NCI-H345 (cell line): ENCODE measurements around the gene CTNND2.
"Not testable (repeated sequence)": the region's sequence is repeated elsewhere in the genome, so short reads cannot be mapped to it uniquely, and the experiment has no call there.

ENCODE experiments used
- DNase-seq: peaks from one replicate; lab custom pipeline; 2025; lab: John Stamatoyannopoulos, UW

CTNND2 gene

DNA sequence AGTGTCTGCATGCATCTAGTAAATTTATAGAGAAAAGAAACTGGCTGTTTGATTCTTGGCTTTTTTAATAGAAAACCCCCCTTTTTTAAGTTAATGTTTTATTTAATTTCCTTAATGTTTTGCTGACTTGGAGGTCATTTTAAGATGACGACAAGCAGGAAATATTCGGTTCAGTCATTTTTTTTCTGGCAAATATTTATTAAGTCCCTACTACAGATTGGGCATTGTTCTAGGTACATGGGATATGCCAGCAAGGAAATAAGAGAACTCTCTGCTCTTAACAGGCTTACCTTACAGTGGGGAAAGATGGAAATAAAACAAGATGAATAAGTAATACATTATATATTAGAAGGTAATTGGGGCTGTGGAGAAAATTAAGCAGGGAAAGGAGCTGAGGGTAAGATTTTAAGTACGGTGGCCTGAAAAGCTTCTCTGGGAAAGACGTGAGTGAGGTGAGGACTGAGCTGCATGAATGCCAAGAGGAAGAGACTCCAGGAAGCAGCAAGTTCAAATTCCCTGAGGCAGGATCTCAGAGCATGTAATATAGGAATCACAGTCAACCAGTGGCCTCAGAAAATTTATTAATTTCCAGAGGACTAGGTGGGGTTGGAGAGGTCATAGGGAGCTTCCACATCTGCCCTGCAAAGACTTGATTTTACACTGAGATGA lies 827.2 kb downstream of the CTNND2 start:
- DNase-seq: no peak

- DNase-seq: no peak
Measured at GRCh38 chr5:11075035-11075805, 829.0 kb downstream of the CTNND2 start.

- no peak for DNase-seq
Measured at GRCh38 chr5:11072568-11072967, 831.7 kb downstream of the CTNND2 start.

GRCh38 chr5:11072076-11072475 lies 832.2 kb downstream of the CTNND2 start:
- DNase-seq: no peak

- DNase-seq: no peak
Measured at GRCh38 chr5:11069041-11069440, 835.2 kb downstream of the CTNND2 start.

DNA sequence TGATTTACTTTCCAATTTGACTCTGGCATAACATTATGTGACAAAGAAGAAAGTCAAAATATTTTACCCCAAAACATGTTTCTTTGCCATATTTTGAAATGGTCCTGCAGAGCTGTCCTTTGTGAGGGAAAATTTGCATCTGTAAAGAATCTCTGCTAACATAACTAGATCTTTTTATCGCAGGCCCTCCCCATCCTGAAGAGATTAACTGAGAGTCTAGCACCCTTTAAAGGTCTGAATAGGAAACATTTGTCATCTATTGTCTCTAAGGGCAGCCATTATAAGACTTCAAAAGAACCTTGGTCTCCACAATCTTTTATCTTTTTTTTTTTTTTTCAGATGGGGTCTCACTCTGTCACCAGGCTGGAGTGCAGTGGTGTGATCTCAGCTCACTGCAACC lies 838.5 kb downstream of the CTNND2 start:
- DNase-seq: not testable (repeated sequence)

DNA sequence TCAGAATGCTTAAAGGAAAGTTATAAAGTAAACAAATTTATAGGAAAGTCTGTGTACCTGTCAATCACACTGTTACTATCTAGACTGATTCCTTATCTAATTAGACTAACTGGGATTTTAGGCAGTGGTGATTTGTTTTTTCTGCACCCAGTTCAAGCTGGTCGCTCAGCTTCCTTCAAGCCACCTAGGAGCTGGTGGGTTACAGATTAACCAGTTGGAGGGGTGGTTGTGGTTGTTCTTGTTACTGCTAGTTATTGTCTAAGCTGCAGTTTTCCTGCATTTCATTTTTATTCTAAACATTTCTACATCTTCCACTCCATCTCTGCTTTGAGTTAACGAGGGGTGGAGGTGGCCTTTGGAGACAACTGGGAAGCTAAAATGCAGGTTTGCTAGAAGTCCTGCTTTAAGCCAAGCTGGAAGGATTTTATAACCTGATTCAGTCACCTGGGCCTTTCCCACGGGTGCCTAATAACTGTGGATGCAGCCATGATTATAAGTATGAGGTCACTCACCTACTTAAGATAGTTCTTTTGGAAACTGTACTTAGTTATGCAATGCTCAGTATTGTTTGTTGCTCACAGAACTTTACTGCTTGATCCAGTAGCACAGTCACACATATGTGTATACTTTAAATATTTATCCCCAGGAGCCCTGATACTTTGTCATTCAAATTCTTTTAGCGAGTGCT lies 839.3 kb downstream of the CTNND2 start:
- DNase-seq: no peak

- DNase-seq: no peak
Measured at GRCh38 chr5:11062397-11062796, 841.8 kb downstream of the CTNND2 start.

DNA sequence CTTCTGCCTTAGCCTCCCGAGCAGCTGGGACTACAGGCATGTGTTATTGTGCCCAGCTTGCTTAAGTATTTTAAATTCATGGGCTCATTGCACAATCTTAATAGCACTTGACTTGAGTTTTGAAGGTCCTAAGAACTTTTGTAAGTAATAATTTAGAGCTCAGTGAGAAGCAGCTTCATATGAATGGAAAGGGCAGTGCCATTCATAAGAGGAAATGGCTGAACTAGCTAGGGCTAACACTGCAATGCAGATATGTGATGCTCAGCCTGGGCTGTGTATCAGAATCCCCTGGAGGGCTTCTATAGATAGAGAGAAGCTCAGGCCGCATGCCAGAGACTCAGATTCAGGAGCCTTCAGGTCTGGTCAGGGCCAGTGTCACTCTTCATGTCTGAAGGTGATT lies 847.7 kb downstream of the CTNND2 start:
- DNase-seq: no peak

DNA sequence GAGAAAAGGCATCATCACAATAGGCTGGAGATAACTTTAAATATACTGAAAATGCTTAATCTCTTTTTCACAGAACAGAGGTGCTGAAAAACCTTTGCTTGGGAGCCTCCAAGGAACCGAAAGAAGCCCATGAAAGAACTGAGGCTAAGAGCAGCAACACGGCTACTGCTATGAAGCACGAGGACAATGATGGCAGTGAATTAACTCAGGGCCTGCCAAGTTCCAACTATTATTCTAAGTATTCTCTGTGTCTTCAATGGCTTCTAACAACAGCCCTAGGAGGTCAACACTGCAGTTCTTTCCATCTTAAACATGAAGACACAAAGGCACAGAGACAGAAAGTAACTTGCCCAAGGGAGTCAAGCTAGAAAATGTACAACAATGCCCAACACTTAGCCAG lies 850.2 kb downstream of the CTNND2 start:
- no peak for DNase-seq

- no peak for DNase-seq
Measured at GRCh38 chr5:11052871-11053270, 851.4 kb downstream of the CTNND2 start.

- no peak for DNase-seq
Measured at GRCh38 chr5:11050596-11051304, 853.5 kb downstream of the CTNND2 start.

DNA sequence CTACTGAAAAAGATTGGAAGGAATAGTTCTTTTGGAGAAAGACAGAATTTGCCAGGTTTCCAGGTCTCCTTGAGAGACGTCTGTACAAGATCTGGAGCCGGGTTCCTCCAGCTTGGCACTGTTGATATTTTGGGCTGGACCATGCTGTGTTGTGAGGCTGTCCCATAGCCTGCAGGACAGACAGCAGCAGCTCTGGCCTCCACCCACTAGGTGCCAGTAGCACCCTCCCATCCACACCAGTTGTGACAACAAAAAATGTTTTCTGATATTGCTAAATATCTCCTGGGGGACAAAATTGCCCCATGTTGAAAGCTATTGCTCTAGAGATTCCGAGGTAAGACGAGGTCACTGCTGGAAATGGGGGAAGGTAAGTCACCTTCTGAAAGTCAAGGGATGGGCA lies 855.5 kb downstream of the CTNND2 start:
- DNase-seq: no peak

DNA sequence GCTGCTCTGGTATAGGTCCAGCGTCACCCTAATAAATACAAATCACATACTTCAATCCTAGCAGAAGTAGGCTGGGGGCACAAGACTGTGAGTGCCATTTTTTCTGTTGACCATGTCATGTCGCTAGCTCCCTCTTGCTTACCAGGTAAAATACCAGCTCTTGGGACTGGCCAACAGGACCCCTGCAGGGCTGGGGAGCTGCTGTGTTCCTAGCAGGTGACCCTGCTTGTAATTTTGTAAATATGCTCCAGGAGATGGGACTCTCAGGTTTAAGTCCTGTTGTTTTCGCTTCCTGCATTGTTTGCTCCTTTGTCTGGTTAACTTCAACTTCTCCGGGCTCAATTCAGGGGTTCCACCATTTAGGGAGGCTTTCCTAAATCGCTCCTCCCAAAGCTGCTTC lies 856.6 kb downstream of the CTNND2 start:
- DNase-seq: no peak

- DNase-seq: no peak
Measured at GRCh38 chr5:11047030-11047429, 857.2 kb downstream of the CTNND2 start.

DNA sequence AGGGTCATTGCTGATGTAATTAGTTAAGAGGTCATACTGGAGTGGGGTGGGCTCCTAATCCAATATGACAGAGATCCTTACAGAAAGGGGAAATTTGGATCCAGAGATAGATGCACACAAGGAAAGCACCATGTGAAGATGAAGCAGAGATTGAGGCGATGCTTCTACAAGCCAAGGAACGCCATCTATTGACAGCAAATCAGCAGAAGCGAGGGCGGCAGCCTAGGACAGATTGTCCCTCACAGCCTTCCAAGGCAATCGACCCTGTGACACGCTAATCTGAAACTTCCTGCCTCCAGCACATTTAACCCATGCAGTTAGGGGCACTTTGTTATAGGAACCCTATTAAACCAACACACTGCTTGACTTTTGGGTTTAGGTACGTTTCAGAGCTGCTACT lies 858.1 kb downstream of the CTNND2 start:
- no peak for DNase-seq

GRCh38 chr5:11045411-11045810 lies 858.8 kb downstream of the CTNND2 start:
- DNase-seq: no peak

GRCh38 chr5:11044581-11044980 lies 859.7 kb downstream of the CTNND2 start:
- DNase-seq: no peak

- DNase-seq: no peak
Measured at GRCh38 chr5:11043881-11044280, 860.4 kb downstream of the CTNND2 start.

DNA sequence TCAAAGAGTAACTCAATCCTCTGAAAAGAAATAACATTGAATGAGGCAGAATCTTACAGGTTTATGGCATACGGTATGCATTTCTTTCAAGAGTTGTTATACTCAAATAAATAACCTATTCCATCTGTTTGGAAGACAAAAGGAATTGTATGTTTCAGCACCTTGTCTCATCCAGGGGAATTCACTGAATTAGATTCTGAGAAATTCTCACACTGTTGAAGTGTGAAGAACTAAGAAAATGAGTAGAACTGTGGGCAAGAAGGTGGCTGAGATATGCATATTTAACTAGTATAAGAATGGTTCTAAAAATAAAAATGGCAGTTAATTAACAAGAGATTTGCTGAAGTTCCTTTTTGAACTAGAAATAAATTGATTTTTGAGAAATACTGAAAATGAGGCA lies 863.9 kb downstream of the CTNND2 start:
- DNase-seq: no peak

- DNase-seq: no peak
Measured at GRCh38 chr5:11038772-11039171, 865.5 kb downstream of the CTNND2 start.

GRCh38 chr5:11037941-11038340 lies 866.3 kb downstream of the CTNND2 start:
- DNase-seq: no peak

- DNase-seq: no peak
Measured at GRCh38 chr5:11037080-11037479, 867.2 kb downstream of the CTNND2 start.
